Epithelial cell of prostate (primary cell): Measurements from ENCODE around the gene CFAP97D1.
A peak's percentile ranks its signal among the peaks of the same experiment; 100 is the strongest.

Source experiments
- DNase-seq: peaks from one replicate; pipeline ENCODE4 v3.0.0-alpha.2; 2011; ENCODE audit warnings: low read depth, low spot score
- H3K27ac ChIP-seq: fragments of 450-650 bp; 2 replicates; pipeline ENCODE4 v1.5.1; 2017; ENCODE audit warnings: mild to moderate bottlenecking

The CFAP97D1 gene

GRCh38 chr17:43822570-43823190 is 42.4 kb downstream of the CFAP97D1 start:
- no peak for DNase-seq
- H3K27ac ChIP-seq = no peak overlapping the region

DNA sequence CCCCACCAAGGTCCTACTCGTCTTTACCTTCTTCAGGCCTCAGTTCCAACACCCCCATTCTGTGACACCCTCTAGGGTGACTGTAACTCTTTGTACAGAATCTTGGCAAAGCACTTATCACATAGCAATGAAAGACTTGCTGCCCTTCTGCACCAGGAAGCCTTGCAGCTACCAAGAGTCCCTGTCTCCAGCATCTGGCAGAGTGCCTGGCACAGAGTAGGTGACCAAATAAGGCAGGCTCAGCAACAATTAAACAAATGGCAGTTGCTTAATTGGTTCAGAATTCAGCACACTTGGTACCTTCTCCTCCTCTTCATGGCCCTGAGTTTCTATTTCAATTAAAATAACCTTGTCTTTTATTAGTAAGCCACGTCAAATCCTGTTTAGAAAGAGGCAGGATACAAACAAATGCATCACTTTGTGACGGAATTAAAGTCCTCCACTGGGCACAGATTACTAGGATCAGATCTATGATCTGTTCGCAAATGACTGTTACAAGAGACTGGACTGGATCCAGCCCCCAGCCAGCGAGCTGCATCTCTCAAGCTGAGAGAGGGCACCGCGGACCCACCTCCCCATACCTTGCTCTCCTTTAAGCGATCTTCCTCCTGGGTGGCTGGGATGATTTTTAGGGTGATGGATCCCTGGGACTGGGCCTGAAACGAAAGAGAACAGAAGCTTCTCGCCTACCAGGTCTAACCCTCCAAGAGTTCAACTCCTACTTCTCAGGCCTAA is 43.3 kb downstream of the CFAP97D1 start:
- DNase-seq = no peak
- no peak overlapping the region for H3K27ac ChIP-seq

- no peak for DNase-seq
- no peak overlapping the region for H3K27ac ChIP-seq
Observed at GRCh38 chr17:43825567-43825966, 45.3 kb downstream of the CFAP97D1 start.

DNA sequence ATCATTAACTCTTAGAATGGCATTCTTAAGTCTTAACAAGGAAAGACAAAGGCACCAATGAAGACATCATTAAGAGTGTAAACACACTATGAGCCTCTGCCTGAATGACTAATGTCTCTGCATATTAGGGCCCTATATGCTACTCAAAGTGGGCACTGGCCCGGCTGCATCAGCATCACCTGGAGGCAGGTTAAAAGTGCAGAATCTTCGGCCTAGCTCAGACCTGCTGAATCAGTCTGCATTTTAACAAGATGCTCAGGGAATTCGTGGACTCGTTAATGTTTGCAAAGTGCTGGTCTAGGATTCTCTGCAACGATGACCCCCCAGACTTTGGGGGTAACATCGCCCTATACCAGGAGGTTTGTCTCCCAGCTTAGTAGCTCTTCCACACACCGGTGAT is 46.0 kb downstream of the CFAP97D1 start:
- no peak for DNase-seq
- no peak overlapping the region for H3K27ac ChIP-seq

DNA sequence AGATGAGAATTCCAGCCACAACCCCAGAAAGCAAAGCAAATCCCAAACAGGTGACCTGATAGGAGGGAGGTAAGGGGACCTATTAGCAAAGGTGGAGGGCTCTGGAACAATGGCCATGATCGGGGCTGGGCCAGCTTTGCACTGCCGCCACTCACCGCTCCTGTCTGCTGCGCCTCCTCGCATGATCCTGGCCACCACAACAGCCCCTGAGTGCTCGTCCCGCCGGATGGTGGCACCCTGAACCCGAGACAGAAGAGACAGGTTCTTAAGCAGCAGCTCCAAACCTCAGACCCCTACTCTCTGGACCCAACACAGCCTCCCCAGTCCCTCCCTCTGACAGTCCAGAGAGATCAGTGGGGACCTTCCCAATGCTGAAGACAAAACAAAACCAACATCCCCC is 47.4 kb downstream of the CFAP97D1 start:
- no peak for DNase-seq
- no peak overlapping the region for H3K27ac ChIP-seq

DNA sequence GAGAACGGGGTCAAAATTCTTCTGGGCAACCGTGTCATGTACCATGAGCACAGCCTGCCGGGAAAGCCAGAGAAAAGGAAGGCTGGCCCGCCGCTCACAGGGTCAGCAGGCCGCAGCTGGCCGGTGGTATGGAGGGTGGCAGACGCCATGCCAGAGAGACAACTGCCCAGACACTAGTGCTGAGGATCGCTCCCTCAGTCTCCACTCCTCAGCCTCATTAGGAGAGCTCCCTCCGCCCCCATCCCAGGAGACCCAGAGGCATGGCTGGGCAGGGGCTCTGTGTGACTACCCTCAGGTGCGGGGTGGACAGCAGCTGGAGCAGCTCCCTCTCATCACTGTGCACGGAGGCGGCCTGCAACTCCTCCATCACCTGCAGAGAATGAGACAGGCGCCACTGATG is 49.5 kb downstream of the CFAP97D1 start:
- no peak for DNase-seq
- H3K27ac ChIP-seq = no peak overlapping the region

- no peak for DNase-seq
- H3K27ac ChIP-seq = no peak overlapping the region
Observed at GRCh38 chr17:43830510-43831140, 50.4 kb downstream of the CFAP97D1 start.

GRCh38 chr17:43831633-43832032 is 51.4 kb downstream of the CFAP97D1 start:
- DNase-seq = no peak
- H3K27ac ChIP-seq = no peak overlapping the region

DNA sequence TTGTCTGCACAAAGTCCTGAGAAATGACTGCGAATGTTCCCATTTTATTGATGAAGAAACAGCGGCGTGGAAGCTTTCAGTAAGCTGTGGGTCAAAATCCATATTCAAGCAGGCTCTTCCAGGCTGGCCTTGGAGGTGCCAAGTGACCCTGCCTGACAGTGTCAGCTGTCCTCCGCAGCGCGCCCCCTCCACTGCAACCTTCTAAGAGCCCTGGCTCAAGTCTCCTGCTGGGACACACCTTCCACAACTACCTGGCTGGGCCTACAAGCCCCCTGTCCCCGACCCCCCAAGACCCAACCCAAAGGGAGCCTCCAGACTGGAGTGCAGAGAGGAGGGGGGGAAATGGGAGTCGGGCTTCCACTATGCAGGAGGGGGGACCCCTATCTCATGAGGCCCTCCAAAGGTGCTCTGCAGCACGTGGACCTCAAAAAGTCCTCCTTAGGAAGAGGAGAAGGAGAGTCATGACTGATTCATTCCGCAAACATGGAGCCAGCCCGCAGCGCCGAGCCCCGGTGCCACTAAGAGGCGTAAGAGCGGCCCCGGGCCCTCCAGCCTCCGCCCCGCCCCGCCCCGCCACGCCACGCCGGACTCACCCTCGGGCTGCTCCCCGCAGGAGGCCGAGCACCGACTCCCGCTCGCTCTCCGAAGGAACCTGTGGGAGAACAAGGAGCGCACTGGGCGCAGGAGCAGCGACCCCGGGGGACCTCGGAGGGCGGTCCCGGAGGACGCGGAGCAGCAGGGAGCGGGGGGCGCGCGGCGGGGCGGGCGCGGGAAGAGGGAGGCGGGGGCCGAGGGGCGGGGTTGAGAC is 52.1 kb downstream of the CFAP97D1 start:
- DNase-seq = peak; percentile 34
- H3K27ac ChIP-seq = peak overlapping the region; percentile 61

- H3K27ac ChIP-seq = peak within 1 kb of the TSS; percentile 61
- no peak for DNase-seq
Observed at GRCh38 chr17:43832976-43833829, 53.0 kb downstream of the CFAP97D1 start, which contains the start of gene MPP3. MPP3 (minus strand) TSS chr17:43833146; CDS start chr17:43831906, 1,240 bp downstream.

DNA sequence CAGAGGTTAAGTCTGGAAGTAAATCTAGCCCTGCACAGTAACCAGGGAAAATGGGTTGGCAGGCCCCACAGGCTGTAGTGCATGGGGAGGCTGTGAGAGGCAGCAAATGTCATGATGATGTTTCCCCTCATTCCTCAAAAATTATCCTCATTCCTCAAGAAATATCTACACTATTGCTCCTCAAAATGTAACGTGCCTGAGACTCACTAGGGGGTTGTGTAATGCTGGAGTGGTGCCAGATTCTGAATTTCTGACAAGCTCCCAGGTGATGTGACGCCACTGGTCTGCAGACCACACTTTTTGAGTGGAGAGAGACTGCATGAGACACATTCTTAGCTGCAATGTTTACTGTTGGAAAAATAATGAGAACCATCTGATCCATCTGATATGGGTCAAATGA is 53.9 kb downstream of the CFAP97D1 start:
- no peak for DNase-seq
- no peak overlapping the region for H3K27ac ChIP-seq
